22Rv1 (cell line): ENCODE measurements around the gene CCN5.

Experiments
- ZFX ChIP-seq: fragments of 450-650 bp; IDR thresholded peaks from 2 replicates; pipeline ENCODE4 v1.6.1; 2017; ENCODE audit warnings: antibody characterized with exemption, borderline replicate concordance
- TF ChIP-seq, protein P1 (sequence below): fragments of 450-650 bp; IDR thresholded peaks from 2 replicates; pipeline ENCODE4 v1.5.1; 2017; ENCODE audit warnings: mild to moderate bottlenecking

DNA sequence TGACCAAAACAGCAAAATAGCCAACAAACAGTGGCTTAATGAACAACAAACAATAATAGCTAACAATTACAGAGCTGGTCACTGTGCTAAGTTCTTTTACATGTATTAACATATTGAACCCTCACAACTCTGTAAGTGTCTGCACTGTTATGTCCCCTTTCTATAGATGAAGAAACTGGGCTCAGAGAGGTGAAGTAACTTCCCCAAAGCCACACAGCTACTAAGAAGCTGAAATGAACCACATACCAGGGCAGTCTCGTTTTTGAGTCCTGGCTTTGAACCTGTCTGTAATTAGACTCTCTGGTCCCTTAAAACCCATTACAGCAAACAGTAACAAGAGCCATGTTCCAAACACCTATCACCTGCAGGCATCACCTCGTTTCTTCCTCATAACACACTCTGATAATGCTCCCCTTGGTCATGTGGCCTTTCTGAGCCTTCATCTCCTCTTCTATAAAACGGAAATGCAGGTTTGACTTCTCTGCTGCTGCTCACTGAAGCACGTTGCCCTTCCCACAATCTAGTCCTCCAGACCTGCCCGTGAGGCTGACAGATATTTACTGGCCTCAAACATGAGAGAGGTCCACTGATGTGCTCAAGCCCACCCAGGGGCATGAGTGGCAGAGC lies 53.8 kb downstream of the CCN5 start:
- TF ChIP-seq, protein P1, sequence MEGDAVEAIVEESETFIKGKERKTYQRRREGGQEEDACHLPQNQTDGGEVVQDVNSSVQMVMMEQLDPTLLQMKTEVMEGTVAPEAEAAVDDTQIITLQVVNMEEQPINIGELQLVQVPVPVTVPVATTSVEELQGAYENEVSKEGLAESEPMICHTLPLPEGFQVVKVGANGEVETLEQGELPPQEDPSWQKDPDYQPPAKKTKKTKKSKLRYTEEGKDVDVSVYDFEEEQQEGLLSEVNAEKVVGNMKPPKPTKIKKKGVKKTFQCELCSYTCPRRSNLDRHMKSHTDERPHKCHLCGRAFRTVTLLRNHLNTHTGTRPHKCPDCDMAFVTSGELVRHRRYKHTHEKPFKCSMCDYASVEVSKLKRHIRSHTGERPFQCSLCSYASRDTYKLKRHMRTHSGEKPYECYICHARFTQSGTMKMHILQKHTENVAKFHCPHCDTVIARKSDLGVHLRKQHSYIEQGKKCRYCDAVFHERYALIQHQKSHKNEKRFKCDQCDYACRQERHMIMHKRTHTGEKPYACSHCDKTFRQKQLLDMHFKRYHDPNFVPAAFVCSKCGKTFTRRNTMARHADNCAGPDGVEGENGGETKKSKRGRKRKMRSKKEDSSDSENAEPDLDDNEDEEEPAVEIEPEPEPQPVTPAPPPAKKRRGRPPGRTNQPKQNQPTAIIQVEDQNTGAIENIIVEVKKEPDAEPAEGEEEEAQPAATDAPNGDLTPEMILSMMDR = no peak
- TF ChIP-seq ZFX = no peak
